CMK (cell line): ENCODE data around the gene RNU5B-1.
"Not testable (repeated sequence)": the region's sequence is repeated elsewhere in the genome, so short reads cannot be mapped to it uniquely, and the experiment has no call there.

ENCODE experiments used
- DNase-seq: peaks from one replicate; pipeline ENCODE4 v3.0.0-alpha.2; 2010; ENCODE audit warnings: low read depth

Gene RNU5B-1

GRCh38 chr15:65343374-65343981, 39.0 kb downstream of the RNU5B-1 start:
- DNase-seq = no peak

- no peak for DNase-seq
Measured at GRCh38 chr15:65344214-65344913, 39.9 kb downstream of the RNU5B-1 start.

- DNase-seq = no peak
Measured at GRCh38 chr15:65344914-65345275, 40.4 kb downstream of the RNU5B-1 start.

- no peak for DNase-seq
Measured at GRCh38 chr15:65346856-65347598, 42.5 kb downstream of the RNU5B-1 start.

- DNase-seq = not testable (repeated sequence)
Measured at GRCh38 chr15:65347756-65348155, 43.3 kb downstream of the RNU5B-1 start.

- no peak for DNase-seq
Measured at GRCh38 chr15:65349338-65349737, 44.9 kb downstream of the RNU5B-1 start.

- DNase-seq = not testable (repeated sequence)
Measured at GRCh38 chr15:65351972-65352371, 47.5 kb downstream of the RNU5B-1 start.
